PFSK-1 (cell line): ENCODE results near the gene KRT16.

ENCODE experiments used
- FOXP2 ChIP-seq: optimal IDR thresholded peaks from 2 replicates; pipeline ENCODE3; 2011; ENCODE audit warnings: borderline replicate concordance, control low read depth, inconsistent platforms; ENCODE audit not compliant: insufficient read depth; ENCODE audit errors: extremely low read length, extremely low read depth
- POLR2AphosphoS5 ChIP-seq: IDR thresholded peaks from 2 replicates; pipeline ENCODE4 v1.6.1; 2012; ENCODE audit warnings: low read depth, mild to moderate bottlenecking, control low read depth, low read length, moderate library complexity
- SIN3A ChIP-seq: IDR thresholded peaks from 2 replicates; pipeline ENCODE4 v1.6.1; 2012; ENCODE audit warnings: mild to moderate bottlenecking, low read length, moderate library complexity, borderline replicate concordance; ENCODE audit not compliant: insufficient read depth
- TAF1 ChIP-seq: IDR thresholded peaks from 2 replicates; pipeline ENCODE4 v1.6.1; 2012; ENCODE audit warnings: low read length, control low read depth, borderline replicate concordance; ENCODE audit not compliant: insufficient read depth
- TF ChIP-seq, protein P1 (sequence below), 2 experiments: IDR thresholded peaks; 2 replicates each; pipeline versions ENCODE4 v1.6.1 to v1.8.0; 2011 to 2012; ENCODE audit warnings: low read depth in 2 of 2, low read length in 2 of 2, control low read depth in 1 of 2, inconsistent platforms in 1 of 2, mild to moderate bottlenecking in 1 of 2, moderate library complexity in 1 of 2; ENCODE audit not compliant: insufficient read depth in 1 of 2

Gene KRT16

DNA sequence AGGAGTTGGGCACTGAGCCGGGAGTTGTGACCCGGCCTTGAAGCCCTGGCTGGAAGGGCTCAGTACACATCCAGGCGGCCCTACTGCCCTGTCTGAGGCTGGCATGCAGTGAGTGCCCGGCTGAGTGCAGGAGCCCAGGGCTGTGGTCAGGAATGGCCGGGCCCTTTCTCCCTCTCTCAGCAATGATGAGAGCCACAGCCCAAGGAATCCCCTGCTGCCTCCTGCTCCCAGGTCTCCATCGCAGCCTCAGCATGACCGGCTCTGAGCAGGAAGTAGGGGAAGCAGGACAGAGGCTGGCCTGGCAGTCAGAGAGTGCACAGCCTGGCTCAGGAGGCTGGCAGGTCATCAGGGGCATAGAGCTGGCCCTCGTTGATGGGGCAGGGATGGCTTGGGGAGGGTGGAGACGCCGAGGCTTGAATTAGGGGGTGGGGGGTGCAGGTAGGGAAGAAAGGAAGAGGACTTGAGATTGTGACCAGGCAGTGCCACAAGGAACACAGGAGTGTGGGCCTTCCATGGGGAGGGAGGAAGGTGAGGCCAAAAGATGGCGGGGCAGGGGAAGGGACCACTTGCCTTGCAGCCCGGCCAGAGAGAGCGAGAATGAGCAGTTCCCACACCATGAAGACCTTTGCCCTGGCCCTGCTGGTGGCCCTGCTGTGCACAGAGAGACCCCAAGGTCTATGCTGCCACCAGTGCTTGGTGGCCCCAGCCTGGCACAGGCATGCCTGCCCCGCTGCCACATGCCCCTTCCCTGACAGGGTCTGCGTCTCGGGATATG lies 43.9 kb upstream of the KRT16 start:
- TF ChIP-seq FOXP2 (no peak), POLR2AphosphoS5 (no peak), SIN3A (no peak), TAF1 (no peak)
- TF ChIP-seq, protein P1, sequence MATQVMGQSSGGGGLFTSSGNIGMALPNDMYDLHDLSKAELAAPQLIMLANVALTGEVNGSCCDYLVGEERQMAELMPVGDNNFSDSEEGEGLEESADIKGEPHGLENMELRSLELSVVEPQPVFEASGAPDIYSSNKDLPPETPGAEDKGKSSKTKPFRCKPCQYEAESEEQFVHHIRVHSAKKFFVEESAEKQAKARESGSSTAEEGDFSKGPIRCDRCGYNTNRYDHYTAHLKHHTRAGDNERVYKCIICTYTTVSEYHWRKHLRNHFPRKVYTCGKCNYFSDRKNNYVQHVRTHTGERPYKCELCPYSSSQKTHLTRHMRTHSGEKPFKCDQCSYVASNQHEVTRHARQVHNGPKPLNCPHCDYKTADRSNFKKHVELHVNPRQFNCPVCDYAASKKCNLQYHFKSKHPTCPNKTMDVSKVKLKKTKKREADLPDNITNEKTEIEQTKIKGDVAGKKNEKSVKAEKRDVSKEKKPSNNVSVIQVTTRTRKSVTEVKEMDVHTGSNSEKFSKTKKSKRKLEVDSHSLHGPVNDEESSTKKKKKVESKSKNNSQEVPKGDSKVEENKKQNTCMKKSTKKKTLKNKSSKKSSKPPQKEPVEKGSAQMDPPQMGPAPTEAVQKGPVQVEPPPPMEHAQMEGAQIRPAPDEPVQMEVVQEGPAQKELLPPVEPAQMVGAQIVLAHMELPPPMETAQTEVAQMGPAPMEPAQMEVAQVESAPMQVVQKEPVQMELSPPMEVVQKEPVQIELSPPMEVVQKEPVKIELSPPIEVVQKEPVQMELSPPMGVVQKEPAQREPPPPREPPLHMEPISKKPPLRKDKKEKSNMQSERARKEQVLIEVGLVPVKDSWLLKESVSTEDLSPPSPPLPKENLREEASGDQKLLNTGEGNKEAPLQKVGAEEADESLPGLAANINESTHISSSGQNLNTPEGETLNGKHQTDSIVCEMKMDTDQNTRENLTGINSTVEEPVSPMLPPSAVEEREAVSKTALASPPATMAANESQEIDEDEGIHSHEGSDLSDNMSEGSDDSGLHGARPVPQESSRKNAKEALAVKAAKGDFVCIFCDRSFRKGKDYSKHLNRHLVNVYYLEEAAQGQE (IDR thresholded peaks at IDR 0.05; ENCODE audit: insufficient read depth in 1 of 2, low read depth in 2 of 2, low read length in 2 of 2) = no peak

DNA sequence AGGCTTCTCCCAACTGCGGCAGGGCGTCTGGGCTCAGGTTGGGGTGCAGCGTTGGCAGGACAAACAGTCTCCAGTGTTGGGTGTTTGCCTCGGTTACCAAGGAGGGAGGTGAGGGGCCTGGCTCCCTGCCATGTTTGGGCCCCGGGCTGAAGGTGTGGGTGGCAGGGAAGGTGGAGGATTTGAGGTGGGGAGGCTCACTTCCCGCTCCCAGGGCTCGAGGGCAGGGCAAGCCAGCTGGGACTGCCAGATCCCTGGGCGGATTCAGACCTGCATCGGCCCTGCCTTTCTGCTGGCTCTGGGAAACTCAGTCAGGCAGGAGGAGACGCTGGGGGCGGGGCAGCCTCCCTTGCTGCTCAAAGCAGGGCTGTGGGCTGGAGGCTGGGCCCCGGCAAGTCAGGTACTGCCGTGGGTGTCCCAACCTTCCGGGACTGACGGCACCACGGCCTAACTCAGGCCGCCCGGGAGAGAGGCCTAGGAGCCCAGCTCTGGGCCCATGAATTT lies 43.1 kb upstream of the KRT16 start:
- no peak for TF ChIP-seq POLR2AphosphoS5
- TF ChIP-seq SIN3A = no peak
- no peak for TF ChIP-seq FOXP2
- no peak for TF ChIP-seq TAF1
- TF ChIP-seq, protein P1 (IDR thresholded peaks at IDR 0.05; ENCODE audit: insufficient read depth in 1 of 2, low read depth in 2 of 2, low read length in 2 of 2) = no peak

DNA sequence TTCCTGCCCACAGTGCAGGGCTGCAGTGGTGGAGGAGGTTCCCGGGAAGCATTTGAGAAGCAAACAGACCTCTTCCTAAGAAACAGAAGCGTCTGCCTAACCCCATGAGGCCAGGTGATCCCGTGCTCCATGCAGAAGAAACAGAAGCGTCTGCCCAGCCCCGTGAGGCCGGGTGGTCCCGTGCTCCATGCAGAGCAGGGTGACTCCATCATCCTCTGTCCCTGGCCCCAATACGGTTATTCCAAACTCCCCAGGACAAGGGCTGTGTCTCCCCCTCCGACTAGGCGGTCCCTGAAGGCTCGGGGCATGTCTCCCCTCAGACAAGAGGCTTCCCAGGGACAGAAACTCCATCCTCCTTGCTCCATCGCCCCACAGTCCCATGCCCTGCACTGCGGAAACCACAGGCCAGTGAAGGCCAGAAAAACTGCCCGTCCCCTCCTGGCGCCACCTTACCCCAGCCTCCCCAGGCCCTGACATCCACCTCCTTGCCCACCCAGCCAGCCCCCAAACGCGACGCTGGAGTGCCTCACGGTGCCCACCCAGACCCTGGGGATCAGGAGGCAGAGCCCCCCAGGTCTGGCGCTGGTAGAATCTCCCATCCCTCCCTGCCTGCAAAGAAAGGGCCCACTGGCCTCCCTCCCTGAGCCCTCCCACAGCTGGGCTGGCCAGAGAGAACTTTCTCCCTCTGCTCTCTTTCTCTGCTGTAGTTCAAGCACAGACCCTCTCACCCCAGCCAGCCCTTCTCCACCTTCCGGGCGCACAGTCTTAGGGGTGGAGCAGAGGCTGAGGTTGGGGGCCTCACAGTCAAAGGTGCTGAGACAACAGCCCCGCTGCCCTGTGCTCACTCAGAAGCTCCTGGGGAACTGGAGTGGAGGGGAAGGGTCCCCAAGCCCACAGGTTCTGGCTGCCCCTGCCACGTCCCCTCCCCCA lies 42.4 kb upstream of the KRT16 start:
- TF ChIP-seq POLR2AphosphoS5 (no peak), SIN3A (no peak), TAF1 (no peak), FOXP2 (no peak)
- TF ChIP-seq, protein P1 (IDR thresholded peaks at IDR 0.05; ENCODE audit: insufficient read depth in 1 of 2, low read depth in 2 of 2, low read length in 2 of 2) = no peak

DNA sequence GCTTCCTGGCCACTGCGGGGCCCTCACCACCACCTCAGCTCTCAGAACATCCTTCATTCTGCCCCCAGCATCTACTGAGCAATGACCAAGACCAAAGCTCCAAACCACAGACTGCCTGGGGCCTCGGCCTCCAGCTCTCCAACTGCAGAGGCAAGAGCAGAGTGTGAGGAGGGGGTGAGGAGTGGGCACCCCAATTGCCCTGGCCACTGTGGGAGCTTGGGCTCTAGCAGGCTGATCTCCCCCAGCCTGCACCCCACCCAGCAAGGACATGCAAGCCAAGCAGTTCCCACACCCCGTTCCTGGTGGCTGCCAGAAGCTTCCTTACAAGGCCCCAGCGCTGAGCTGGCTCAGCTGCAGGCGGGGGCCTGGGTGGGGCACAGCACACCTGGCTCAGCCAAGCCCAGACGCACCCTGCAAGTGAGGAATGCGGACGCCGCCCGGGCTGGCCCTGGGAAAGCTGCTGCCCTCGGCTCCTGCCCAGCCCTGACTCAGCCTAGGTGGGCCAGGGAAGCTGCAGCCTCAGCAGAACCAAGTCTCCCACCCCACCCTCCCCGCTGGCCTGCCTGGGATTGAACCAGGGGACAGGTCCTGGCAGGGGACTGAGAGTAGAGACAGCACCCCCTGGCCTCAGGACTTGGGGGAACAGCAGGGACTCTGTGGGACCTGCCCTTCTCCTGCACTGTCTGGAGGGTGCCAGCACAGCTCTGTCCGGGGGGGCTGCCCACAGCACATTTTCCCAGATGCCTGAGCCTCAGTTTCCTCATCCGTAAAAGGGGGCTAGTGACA lies 41.5 kb upstream of the KRT16 start:
- TF ChIP-seq SIN3A (no peak), POLR2AphosphoS5 (no peak), FOXP2 (no peak), TAF1 (no peak)
- TF ChIP-seq, protein P1 (IDR thresholded peaks at IDR 0.05; ENCODE audit: insufficient read depth in 1 of 2, low read depth in 2 of 2, low read length in 2 of 2) = no peak
